Body of pancreas (tissue), 4 donors: ENCODE results near the gene CD6. TPM values are rescaled to one million over a fixed set of nuclear protein-coding genes. Genes with fewer than 3 reads are reported as not detected.

Experiments used
- ATAC-seq: fragments of 150-250 bp; one replicate; pipeline ENCODE4 v1.9.1; 2016
- DNase-seq, 4 donors: peaks; one replicate each; pipeline ENCODE4 v3.0.0-alpha.2; 2019
- H3K27ac ChIP-seq, 4 donors: fragments of 200-600 bp; sonication (generic); 1 replicate in 3 of 4; 2 replicates in 1 of 4; pipeline versions ENCODE4 v1.5.1 to v1.6.1; 2016 to 2019; ENCODE audit warnings: mild to moderate bottlenecking in 1 of 4, mixed read lengths in 1 of 4, moderate library complexity in 1 of 4
- H3K27me3 ChIP-seq, 2 donors: fragments of 200-600 bp; sonication (generic); one replicate each; pipeline ENCODE4 v1.6.0; 2016; ENCODE audit warnings: mild to moderate bottlenecking in 1 of 2
- H3K36me3 ChIP-seq, 2 donors: fragments of 200-600 bp; sonication (generic); replicated peaks in 1 of 2; 2 replicates each; pipeline ENCODE4 v1.5.1; 2016; ENCODE audit warnings: low read depth in 2 of 2; ENCODE audit not compliant: insufficient read depth in 1 of 2
- H3K4me1 ChIP-seq: fragments of 200-600 bp; sonication (generic); one replicate; pipeline ENCODE4 v1.6.0; 2016
- H3K4me3 ChIP-seq, 2 donors: fragments of 200-600 bp; sonication (generic); 1 replicate in 1 of 2; 2 replicates in 1 of 2; pipeline ENCODE4 v1.5.1; 2016 to 2019
- H3K9me3 ChIP-seq, 3 donors: fragments of 200-600 bp; sonication (generic); 1 replicate in 2 of 3; 2 replicates in 1 of 3; pipeline ENCODE4 v1.5.1; 2016
- POLR2A ChIP-seq, 3 donors: fragments of 450-650 bp; IDR thresholded peaks; one replicate each; pipeline ENCODE4 v1.6.1; 2016; ENCODE audit warnings: antibody characterized with exemption in 3 of 3, mild to moderate bottlenecking in 2 of 3
- WGBS, 2 donors: methylation state at CpG; one replicate each; pipeline ENCODE4 v1.1.5; 2017; 5-methylcytosine and 5-hydroxymethylcytosine counted together
- intact Hi-C: fragments of 100-400 bp; cut with DNase I; formaldehyde crosslinking; loops from one replicate; pipeline ENCODE4 v1.15.1; 2023
- small RNA-seq: library from RNA; depleted of rRNA; stranded (forward); fragments of <200 nt; gene quantifications from one replicate; pipeline ENCODE3, GENCODE V24; 2016
- total RNA-seq, 2 donors: library from RNA; depleted of rRNA; stranded (reverse); fragments of >200 nt; gene quantifications; one replicate each; pipeline ENCODE4 v1.1.0, GENCODE V29; 2016
- TF ChIP-seq, protein P1 (sequence below), 7 experiments: fragments of 450-650 bp in 4 of 7; fragments of 200-600 bp in 3 of 7; sonication (generic) in 3 of 7; IDR thresholded peaks; one replicate each; pipeline ENCODE4 v1.5.1; 2016 to 2019; ENCODE audit warnings: antibody characterized with exemption in 7 of 7

CD6 gene
- total RNA-seq, 2 donors from 2014 or later: 1.0 to 3.3 TPM

DNA sequence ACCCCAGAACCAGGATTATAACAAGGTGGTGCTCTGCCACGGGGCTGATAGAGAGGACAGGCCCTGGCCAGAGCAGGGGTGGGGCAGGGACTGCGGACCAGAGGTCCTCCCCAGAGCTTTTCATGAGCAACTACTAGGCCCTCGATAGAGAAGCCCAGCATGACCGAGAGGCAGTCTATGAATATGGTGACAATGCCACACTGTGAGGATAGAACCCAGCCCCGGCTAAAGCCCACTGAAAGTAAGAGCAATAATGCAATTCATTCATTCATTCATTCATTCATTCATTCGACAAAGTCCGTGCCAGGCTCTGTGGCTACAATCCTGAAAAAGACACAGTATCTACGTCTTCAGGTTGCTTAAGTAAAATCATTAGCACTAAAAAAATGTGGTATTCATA, 95.2 kb downstream of the CD6 start:
- WGBS, 2 donors: 80 to 83% methylated on average over 8 of the region's 8 CpGs
- intact Hi-C loops: no loop called here
- Histone ChIP-seq H3K36me3 (no peaks in the 10 kb centered on the region), H3K27ac (no peak overlapping the region), H3K27me3 (no peaks in the 10 kb centered on the region), H3K4me1 (no peaks in the 10 kb centered on the region), H3K9me3 (no peaks in the 10 kb centered on the region), H3K4me3 (no peak overlapping the region)
- DNase-seq (no peak), ATAC-seq (no peak)
- TF ChIP-seq, protein P1, sequence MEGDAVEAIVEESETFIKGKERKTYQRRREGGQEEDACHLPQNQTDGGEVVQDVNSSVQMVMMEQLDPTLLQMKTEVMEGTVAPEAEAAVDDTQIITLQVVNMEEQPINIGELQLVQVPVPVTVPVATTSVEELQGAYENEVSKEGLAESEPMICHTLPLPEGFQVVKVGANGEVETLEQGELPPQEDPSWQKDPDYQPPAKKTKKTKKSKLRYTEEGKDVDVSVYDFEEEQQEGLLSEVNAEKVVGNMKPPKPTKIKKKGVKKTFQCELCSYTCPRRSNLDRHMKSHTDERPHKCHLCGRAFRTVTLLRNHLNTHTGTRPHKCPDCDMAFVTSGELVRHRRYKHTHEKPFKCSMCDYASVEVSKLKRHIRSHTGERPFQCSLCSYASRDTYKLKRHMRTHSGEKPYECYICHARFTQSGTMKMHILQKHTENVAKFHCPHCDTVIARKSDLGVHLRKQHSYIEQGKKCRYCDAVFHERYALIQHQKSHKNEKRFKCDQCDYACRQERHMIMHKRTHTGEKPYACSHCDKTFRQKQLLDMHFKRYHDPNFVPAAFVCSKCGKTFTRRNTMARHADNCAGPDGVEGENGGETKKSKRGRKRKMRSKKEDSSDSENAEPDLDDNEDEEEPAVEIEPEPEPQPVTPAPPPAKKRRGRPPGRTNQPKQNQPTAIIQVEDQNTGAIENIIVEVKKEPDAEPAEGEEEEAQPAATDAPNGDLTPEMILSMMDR (IDR thresholded peaks at IDR 0.05): no peak
- TF ChIP-seq POLR2A (IDR thresholded peaks at IDR 0.05): no peak

DNA sequence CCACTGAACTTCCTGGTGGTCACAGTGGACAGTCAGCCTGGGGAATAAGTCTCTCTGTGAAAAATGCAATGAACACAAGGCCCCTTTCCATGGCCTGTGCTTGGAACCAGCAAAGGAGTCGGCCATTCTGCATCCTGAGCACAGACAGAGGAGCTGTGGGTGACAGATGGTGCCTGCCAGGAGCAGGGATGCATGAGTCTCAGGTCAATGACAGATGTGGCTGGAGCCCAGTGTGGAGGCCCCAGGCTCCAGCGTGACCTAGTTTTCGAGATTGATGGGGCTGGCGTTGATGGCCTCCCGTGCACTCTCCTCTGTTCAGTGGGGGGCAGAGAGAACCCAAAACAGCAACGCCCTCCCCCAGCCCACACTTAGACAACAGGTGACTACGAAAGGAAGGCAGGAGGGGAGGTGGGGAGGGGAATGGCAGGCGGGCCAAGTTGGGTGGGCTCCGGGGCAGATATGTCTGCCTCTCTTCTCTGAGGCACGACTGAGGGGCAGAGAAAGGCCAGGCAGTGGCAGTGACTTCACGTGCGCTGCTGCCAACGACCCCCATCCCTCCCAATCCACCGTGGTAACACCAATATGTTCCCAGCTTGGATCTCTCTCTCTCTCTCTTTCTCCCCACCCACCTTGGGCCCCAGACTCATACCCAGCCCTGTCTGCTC, 96.4 kb downstream of the CD6 start:
- no peak for TF ChIP-seq POLR2A (IDR thresholded peaks at IDR 0.05)
- TF ChIP-seq, protein P1 (IDR thresholded peaks at IDR 0.05): no peak
- no peak overlapping the region for H3K27ac ChIP-seq
- H3K9me3 ChIP-seq: no peaks in the 10 kb centered on the region
- H3K36me3 ChIP-seq: no peaks in the 10 kb centered on the region
- peak in 2 of 4 donors; percentile 2 to 30 for DNase-seq
- H3K4me1 ChIP-seq: no peaks in the 10 kb centered on the region
- intact Hi-C loops: no loop called here
- 66 to 77% methylated on average over 11 to 13 of the region's 14 CpGs for WGBS, 2 donors
- H3K4me3 ChIP-seq: no peak overlapping the region
- H3K27me3 ChIP-seq: no peaks in the 10 kb centered on the region
- ATAC-seq: no peak

DNA sequence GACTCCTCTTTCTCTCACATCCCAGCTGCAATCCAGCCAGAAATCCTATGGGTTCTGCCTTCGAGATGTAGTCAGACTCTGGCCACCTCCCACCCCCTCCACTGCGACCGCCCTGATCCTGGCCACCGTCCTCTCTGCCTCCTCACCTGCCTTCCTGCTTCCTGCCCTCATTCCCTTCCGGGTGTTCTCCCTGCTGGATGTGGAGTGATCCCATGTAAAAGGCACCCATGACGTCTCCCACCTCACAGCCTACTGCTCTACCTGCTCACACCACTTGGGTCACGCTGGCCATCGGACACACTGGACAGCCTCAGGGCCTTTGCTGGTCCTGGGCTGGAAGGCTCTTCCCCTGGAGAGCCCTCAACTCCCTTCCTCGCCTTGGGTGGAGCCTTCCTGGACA, 97.1 kb downstream of the CD6 start:
- no peaks in the 10 kb centered on the region for H3K4me1 ChIP-seq
- TF ChIP-seq POLR2A (IDR thresholded peaks at IDR 0.05): no peak
- TF ChIP-seq, protein P1 (IDR thresholded peaks at IDR 0.05): no peak
- DNase-seq (no peak), ATAC-seq (no peak)
- H3K27me3 ChIP-seq: no peaks in the 10 kb centered on the region
- intact Hi-C loops: no loop called here
- H3K9me3 ChIP-seq: no peaks in the 10 kb centered on the region
- 85% methylated on average over 9 of the region's 9 CpGs for WGBS, 2 donors
- H3K27ac ChIP-seq: no peak overlapping the region
- no peak overlapping the region for H3K4me3 ChIP-seq
- H3K36me3 ChIP-seq: no peaks in the 10 kb centered on the region

DNA sequence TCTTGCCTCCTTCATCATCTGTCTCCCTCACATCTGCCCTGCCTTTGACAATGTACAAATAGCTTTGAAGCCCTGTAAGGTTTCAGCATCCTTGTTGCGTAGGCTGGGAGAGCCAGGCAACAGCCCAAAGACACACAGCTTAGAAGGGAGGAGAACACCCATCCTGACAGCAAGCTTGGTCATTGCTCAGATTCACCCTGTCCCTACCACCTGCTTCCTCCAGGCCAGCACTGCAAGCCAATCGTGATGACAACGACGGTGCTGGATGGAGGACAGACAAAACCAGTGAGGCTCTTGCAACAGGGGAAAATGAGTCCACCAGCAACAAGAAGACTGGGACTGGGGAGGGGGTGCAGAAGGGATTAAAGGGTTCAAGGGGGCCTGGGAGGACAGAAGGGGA, 97.9 kb downstream of the CD6 start:
- WGBS, 2 donors: 88 to 91% methylated on average over 4 of the region's 4 CpGs
- no peak overlapping the region for H3K27ac ChIP-seq
- no peaks in the 10 kb centered on the region for H3K36me3 ChIP-seq
- no peak for DNase-seq
- ATAC-seq: no peak
- H3K4me1 ChIP-seq: no peaks in the 10 kb centered on the region
- H3K9me3 ChIP-seq: no peaks in the 10 kb centered on the region
- intact Hi-C loops: no loop called here
- H3K27me3 ChIP-seq: no peaks in the 10 kb centered on the region
- TF ChIP-seq, protein P1 (IDR thresholded peaks at IDR 0.05): no peak
- no peak for TF ChIP-seq POLR2A (IDR thresholded peaks at IDR 0.05)
- H3K4me3 ChIP-seq: no peak overlapping the region

Small RNA genes within 50 kb of the gene (small RNA-seq; reads per million reads assigned to genes)
- not detected for gene RNU6-933P

Other genes with a start within 250 kb of the CD6 start
- gene MS4A18, start 247.0 kb upstream of the CD6 start, total RNA-seq: not detected
- gene MS4A15, start 214.8 kb upstream of the CD6 start, total RNA-seq: not detected
- gene MS4A10, start 186.3 kb upstream of the CD6 start, total RNA-seq: not detected
- 10 to 100 TPM; 14.8 to 26.4 TPM for gene CCDC86, start 129.6 kb upstream of the CD6 start, total RNA-seq
- 1 to 10 TPM in 1 of 2 donors, under 1 TPM in 1; 0.52 to 1.3 TPM for gene PTGDR2, start 115.7 kb upstream of the CD6 start, total RNA-seq
- gene ZP1, start 104.1 kb upstream of the CD6 start, total RNA-seq: not detected
- 10 to 100 TPM; 22.1 to 27.0 TPM for gene PRPF19, start 65.1 kb upstream of the CD6 start, total RNA-seq
- 10 to 100 TPM; 59.9 to 62.6 TPM for gene TMEM109, start 57.5 kb upstream of the CD6 start, total RNA-seq
- 10 to 100 TPM in 1 of 2 donors, 1 to 10 TPM in 1; 9.3 to 12.2 TPM for gene TMEM132A, start 47.2 kb upstream of the CD6 start, total RNA-seq
- 1 to 10 TPM; 2.0 to 6.2 TPM for gene SLC15A3, start 19.5 kb upstream of the CD6 start, total RNA-seq
- gene CD5, start 130.8 kb downstream of the CD6 start, total RNA-seq: under 1 TPM; 0.33 to 0.52 TPM
- 10 to 100 TPM; 13.2 to 21.1 TPM for gene VPS37C, start 189.7 kb downstream of the CD6 start, total RNA-seq
- gene PGA3, start 231.8 kb downstream of the CD6 start, total RNA-seq: 10 to 100 TPM in 1 of 2 donors, not detected in 1; 26.4 TPM